Liver (tissue), 9 donors: Measurements from ENCODE around the gene RAB40AL. TPM values are rescaled to one million over a fixed set of nuclear protein-coding genes. Genes with fewer than 3 reads are reported as not detected.

Experiments
- DNase-seq: peaks from one replicate; pipeline ENCODE4 v3.0.0-alpha.2; 2017; ENCODE audit warnings: low spot score
- H3K27ac ChIP-seq, 2 donors: one replicate each; pipeline ENCODE4 v1.7.0; 2013; ENCODE audit warnings: inconsistent platforms in 2 of 2, low read length in 2 of 2, control low read depth in 1 of 2, low read depth in 1 of 2, mild to moderate bottlenecking in 1 of 2
- H3K27me3 ChIP-seq, 4 donors: one replicate each; pipeline versions ENCODE4 v1.6.1 to v1.7.0; 2013; ENCODE audit warnings: low read length in 3 of 4, inconsistent platforms in 1 of 4, mild to moderate bottlenecking in 1 of 4, moderate library complexity in 1 of 4; ENCODE audit not compliant: control insufficient read depth in 4 of 4, insufficient read depth in 4 of 4
- H3K36me3 ChIP-seq, 4 donors: one replicate each; pipeline versions ENCODE4 v1.6.1 to v1.7.0; 2013; ENCODE audit warnings: low read length in 3 of 4, mild to moderate bottlenecking in 3 of 4, low read depth in 1 of 4, moderate library complexity in 1 of 4; ENCODE audit not compliant: control insufficient read depth in 4 of 4, insufficient read depth in 3 of 4
- H3K4me1 ChIP-seq, 4 donors: one replicate each; pipeline versions ENCODE4 v1.6.1 to v1.7.0; 2013; ENCODE audit warnings: low read length in 3 of 4, mild to moderate bottlenecking in 3 of 4, moderate library complexity in 1 of 4; ENCODE audit not compliant: control insufficient read depth in 4 of 4, insufficient read depth in 4 of 4
- H3K4me3 ChIP-seq, 3 donors: one replicate each; pipeline versions ENCODE4 v1.6.1 to v1.7.0; 2013; ENCODE audit warnings: low read length in 3 of 3, control low read depth in 1 of 3, low read depth in 1 of 3, mild to moderate bottlenecking in 1 of 3
- H3K9ac ChIP-seq, 2 donors: one replicate each; pipeline ENCODE4 v1.7.0; 2013; ENCODE audit warnings: low read length in 2 of 2, mild to moderate bottlenecking in 2 of 2, moderate library complexity in 2 of 2, control low read depth in 1 of 2, low read depth in 1 of 2
- H3K9me3 ChIP-seq, 4 donors: one replicate each; pipeline versions ENCODE4 v1.6.1 to v1.7.0; 2013; ENCODE audit warnings: low read length in 3 of 4; ENCODE audit not compliant: control insufficient read depth in 4 of 4
- EGR1 ChIP-seq, 2 donors: IDR thresholded peaks; 2 replicates each; pipeline ENCODE4 v1.6.1; 2016 to 2018; ENCODE audit warnings: antibody characterized with exemption in 2 of 2, low read depth in 2 of 2
- FOXA1 ChIP-seq: IDR thresholded peaks from 2 replicates; pipeline ENCODE4 v1.6.1; 2016; ENCODE audit warnings: antibody characterized with exemption
- FOXA2 ChIP-seq: IDR thresholded peaks from 2 replicates; pipeline ENCODE4 v1.6.1; 2016; ENCODE audit warnings: antibody characterized with exemption
- GABPA ChIP-seq, 2 donors: IDR thresholded peaks in 1 of 2; conservative IDR thresholded peaks in 1 of 2; 2 replicates each; pipeline ENCODE4 v1.6.1; 2016; ENCODE audit warnings: antibody characterized with exemption in 2 of 2, mild to moderate bottlenecking in 1 of 2, moderate library complexity in 1 of 2
- HNF4A ChIP-seq, 2 donors: conservative IDR thresholded peaks; 2 replicates each; pipeline ENCODE4 v1.6.1; 2016; ENCODE audit warnings: antibody characterized with exemption in 2 of 2, mild to moderate bottlenecking in 2 of 2
- JUND ChIP-seq, 2 donors: IDR thresholded peaks; 2 replicates each; pipeline ENCODE4 v1.6.1; 2016; ENCODE audit warnings: antibody characterized with exemption in 2 of 2
- NR2F2 ChIP-seq: IDR thresholded peaks from 2 replicates; pipeline ENCODE4 v1.6.1; 2016; ENCODE audit warnings: antibody characterized with exemption
- RXRA ChIP-seq, 2 donors: IDR thresholded peaks; 2 replicates each; pipeline ENCODE4 v1.6.1; 2017 to 2018; ENCODE audit warnings: antibody characterized with exemption in 2 of 2, mild to moderate bottlenecking in 1 of 2
- SP1 ChIP-seq: IDR thresholded peaks from 2 replicates; pipeline ENCODE4 v1.6.1; 2018; ENCODE audit warnings: antibody characterized with exemption, mild to moderate bottlenecking
- TAF1 ChIP-seq: conservative IDR thresholded peaks from 2 replicates; pipeline ENCODE4 v1.6.1; 2016; ENCODE audit warnings: antibody characterized with exemption, mild to moderate bottlenecking
- YY1 ChIP-seq: IDR thresholded peaks from 2 replicates; pipeline ENCODE4 v1.6.1; 2016; ENCODE audit warnings: antibody characterized with exemption, mild to moderate bottlenecking
- WGBS: extraction: QIAGEN DNeasy Blood & Tissue Kit; methylation state at CpG from one replicate; pipeline ENCODE4 v1.1.7; 2013; 5-methylcytosine and 5-hydroxymethylcytosine counted together
- polyA plus RNA-seq, 2 donors: library from polyadenylated mRNA; stranded (reverse) in 1 of 2; unstranded in 1 of 2; fragments of 200-250 nt in 1 of 2; fragments of >200 nt in 1 of 2; fragmentation: Nextera tagmentation in 1 of 2; extraction: Ambion mirVana in 1 of 2; gene quantifications; one replicate each; pipeline versions ENCODE4 v1.2.1 to v1.2.3, GENCODE V29; 2013 to 2015
- total RNA-seq, 2 donors: library from RNA; depleted of rRNA; stranded (reverse); fragments of >200 nt; gene quantifications; one replicate each; pipeline ENCODE4 v1.2.3, GENCODE V29; 2014
- TF ChIP-seq, protein P1 (sequence below): IDR thresholded peaks from 2 replicates; pipeline ENCODE4 v1.6.1; 2016; ENCODE audit warnings: antibody characterized with exemption, mild to moderate bottlenecking
- TF ChIP-seq, protein P2 (sequence below): IDR thresholded peaks from 2 replicates; pipeline ENCODE4 v1.6.1; 2016; ENCODE audit warnings: antibody characterized with exemption
- TF ChIP-seq, protein P3 (sequence below): fragments of 150-350 bp; IDR thresholded peaks from 2 replicates; pipeline ENCODE4 v1.5.1; 2017; ENCODE audit warnings: improper control_type of control experiment, low read depth, low read length; ENCODE audit not compliant: missing input control
- TF ChIP-seq, protein P4 (sequence below): IDR thresholded peaks from 2 replicates; pipeline ENCODE4 v1.6.1; 2016; ENCODE audit warnings: antibody characterized with exemption
- TF ChIP-seq, protein P5 (sequence below): IDR thresholded peaks from 2 replicates; pipeline ENCODE4 v1.6.1; 2016; ENCODE audit warnings: antibody characterized with exemption
- donor health status: healthy.
- donor health status: healthy.
- donor health status: healthy.
- donor health status: healthy.
- donor health status: healthy.

The RAB40AL gene
- total and polyA plus RNA-seq, 4 donors: 0.14 to 0.75 (median 0.53) TPM; not detected in 1

DNA sequence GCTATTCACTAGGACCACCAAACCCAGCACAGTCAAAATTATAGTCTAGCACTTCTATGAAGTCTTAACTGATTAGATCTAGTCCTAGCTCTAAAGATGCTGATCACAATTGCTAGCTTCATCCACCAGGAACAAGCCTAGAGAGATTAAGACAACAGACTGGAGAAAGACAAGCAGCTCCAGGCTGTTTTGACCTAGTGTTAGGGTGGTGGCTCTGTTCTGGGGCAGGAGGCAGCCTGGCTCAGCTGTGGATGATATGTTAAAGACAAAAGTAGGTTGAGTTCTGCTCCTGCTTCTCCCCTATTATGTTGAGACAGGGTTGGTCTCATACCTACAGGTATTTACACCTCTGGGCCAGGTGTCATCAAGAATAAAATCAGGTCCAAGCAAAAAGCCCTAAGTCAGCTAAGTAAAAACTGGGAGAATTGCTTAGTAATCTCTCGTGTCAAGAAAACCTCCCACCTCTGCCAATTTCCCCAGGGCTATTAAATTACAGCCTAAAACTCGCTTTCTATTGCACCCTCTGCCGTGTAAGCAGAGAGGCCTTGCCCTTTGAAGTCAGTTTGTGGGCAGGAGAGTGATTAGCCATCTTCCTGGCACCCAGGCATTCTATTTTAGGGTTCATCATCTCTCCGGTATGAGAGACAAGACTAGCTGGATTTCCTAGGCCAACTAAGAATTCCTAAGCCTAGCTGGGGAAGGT, 39.9 kb downstream of the RAB40AL start:
- TF ChIP-seq GABPA (IDR thresholded peaks at IDR 0.05 in 1 of 2, conservative IDR thresholded peaks at IDR 0.05 in 1 of 2): no peak
- TF ChIP-seq, protein P1, sequence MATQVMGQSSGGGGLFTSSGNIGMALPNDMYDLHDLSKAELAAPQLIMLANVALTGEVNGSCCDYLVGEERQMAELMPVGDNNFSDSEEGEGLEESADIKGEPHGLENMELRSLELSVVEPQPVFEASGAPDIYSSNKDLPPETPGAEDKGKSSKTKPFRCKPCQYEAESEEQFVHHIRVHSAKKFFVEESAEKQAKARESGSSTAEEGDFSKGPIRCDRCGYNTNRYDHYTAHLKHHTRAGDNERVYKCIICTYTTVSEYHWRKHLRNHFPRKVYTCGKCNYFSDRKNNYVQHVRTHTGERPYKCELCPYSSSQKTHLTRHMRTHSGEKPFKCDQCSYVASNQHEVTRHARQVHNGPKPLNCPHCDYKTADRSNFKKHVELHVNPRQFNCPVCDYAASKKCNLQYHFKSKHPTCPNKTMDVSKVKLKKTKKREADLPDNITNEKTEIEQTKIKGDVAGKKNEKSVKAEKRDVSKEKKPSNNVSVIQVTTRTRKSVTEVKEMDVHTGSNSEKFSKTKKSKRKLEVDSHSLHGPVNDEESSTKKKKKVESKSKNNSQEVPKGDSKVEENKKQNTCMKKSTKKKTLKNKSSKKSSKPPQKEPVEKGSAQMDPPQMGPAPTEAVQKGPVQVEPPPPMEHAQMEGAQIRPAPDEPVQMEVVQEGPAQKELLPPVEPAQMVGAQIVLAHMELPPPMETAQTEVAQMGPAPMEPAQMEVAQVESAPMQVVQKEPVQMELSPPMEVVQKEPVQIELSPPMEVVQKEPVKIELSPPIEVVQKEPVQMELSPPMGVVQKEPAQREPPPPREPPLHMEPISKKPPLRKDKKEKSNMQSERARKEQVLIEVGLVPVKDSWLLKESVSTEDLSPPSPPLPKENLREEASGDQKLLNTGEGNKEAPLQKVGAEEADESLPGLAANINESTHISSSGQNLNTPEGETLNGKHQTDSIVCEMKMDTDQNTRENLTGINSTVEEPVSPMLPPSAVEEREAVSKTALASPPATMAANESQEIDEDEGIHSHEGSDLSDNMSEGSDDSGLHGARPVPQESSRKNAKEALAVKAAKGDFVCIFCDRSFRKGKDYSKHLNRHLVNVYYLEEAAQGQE: no peak
- TF ChIP-seq, protein P2, sequence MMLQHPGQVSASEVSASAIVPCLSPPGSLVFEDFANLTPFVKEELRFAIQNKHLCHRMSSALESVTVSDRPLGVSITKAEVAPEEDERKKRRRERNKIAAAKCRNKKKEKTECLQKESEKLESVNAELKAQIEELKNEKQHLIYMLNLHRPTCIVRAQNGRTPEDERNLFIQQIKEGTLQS: no peak
- TF ChIP-seq SP1: no peak
- no peak for TF ChIP-seq EGR1 (IDR thresholded peaks at IDR 0.05; ENCODE audit: low read depth in 2 of 2)
- TF ChIP-seq RXRA (IDR thresholded peaks at IDR 0.05): no peak
- no peak for TF ChIP-seq HNF4A (conservative IDR thresholded peaks at IDR 0.05)
- TF ChIP-seq FOXA1: no peak
- TF ChIP-seq, protein P3, sequence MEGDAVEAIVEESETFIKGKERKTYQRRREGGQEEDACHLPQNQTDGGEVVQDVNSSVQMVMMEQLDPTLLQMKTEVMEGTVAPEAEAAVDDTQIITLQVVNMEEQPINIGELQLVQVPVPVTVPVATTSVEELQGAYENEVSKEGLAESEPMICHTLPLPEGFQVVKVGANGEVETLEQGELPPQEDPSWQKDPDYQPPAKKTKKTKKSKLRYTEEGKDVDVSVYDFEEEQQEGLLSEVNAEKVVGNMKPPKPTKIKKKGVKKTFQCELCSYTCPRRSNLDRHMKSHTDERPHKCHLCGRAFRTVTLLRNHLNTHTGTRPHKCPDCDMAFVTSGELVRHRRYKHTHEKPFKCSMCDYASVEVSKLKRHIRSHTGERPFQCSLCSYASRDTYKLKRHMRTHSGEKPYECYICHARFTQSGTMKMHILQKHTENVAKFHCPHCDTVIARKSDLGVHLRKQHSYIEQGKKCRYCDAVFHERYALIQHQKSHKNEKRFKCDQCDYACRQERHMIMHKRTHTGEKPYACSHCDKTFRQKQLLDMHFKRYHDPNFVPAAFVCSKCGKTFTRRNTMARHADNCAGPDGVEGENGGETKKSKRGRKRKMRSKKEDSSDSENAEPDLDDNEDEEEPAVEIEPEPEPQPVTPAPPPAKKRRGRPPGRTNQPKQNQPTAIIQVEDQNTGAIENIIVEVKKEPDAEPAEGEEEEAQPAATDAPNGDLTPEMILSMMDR: no peak
- TF ChIP-seq FOXA2: no peak
- no peak for TF ChIP-seq NR2F2
- TF ChIP-seq, protein P4, sequence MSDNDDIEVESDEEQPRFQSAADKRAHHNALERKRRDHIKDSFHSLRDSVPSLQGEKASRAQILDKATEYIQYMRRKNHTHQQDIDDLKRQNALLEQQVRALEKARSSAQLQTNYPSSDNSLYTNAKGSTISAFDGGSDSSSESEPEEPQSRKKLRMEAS: no peak
- TF ChIP-seq YY1: no peak
- TF ChIP-seq TAF1: no peak
- TF ChIP-seq, protein P5, sequence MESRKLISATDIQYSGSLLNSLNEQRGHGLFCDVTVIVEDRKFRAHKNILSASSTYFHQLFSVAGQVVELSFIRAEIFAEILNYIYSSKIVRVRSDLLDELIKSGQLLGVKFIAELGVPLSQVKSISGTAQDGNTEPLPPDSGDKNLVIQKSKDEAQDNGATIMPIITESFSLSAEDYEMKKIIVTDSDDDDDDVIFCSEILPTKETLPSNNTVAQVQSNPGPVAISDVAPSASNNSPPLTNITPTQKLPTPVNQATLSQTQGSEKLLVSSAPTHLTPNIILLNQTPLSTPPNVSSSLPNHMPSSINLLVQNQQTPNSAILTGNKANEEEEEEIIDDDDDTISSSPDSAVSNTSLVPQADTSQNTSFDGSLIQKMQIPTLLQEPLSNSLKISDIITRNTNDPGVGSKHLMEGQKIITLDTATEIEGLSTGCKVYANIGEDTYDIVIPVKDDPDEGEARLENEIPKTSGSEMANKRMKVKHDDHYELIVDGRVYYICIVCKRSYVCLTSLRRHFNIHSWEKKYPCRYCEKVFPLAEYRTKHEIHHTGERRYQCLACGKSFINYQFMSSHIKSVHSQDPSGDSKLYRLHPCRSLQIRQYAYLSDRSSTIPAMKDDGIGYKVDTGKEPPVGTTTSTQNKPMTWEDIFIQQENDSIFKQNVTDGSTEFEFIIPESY: no peak
- TF ChIP-seq JUND (IDR thresholded peaks at IDR 0.05): no peak
- H3K4me3 ChIP-seq: no peak overlapping the region
- no peak overlapping the region for H3K9ac ChIP-seq
- peaks cover 0 to 4% (median 2%) of the 10 kb centered on the region in 4 donors for H3K9me3 ChIP-seq
- H3K27me3 ChIP-seq: peaks cover 0 to 2% (median 0%) of the 10 kb centered on the region in 4 donors
- H3K4me1 ChIP-seq: no peaks in the 10 kb centered on the region
- no peak overlapping the region for H3K27ac ChIP-seq
- 64% methylated on average over 4 of the region's 4 CpGs for WGBS
- no peak for DNase-seq
- H3K36me3 ChIP-seq: no peaks in the 10 kb centered on the region
